GM21717 (cell line): Measurements from ENCODE around the gene EHBP1L1.

Experiments
- ATAC-seq: cut with Tn5 transposase; IDR thresholded peaks from one replicate; pipeline ENCODE4 v1.9.1; 2021; ENCODE audit warnings: mild to moderate bottlenecking, moderate library complexity; ENCODE audit not compliant: unreplicated experiment

EHBP1L1 gene

GRCh38 chr11:65592858-65593517, 17.1 kb downstream of the EHBP1L1 start:
- ATAC-seq: no peak

- no peak for ATAC-seq
Observed at GRCh38 chr11:65593518-65594414, 17.9 kb downstream of the EHBP1L1 start.

GRCh38 chr11:65595131-65595530, 19.3 kb downstream of the EHBP1L1 start:
- ATAC-seq: no peak

- ATAC-seq: no peak
Observed at GRCh38 chr11:65595543-65596281, 19.9 kb downstream of the EHBP1L1 start, which contains the start of gene KCNK7. TSS of gene KCNK7 (minus strand) at chr11:65595800. CDS start at chr11:65595772, 28 bp downstream.

- ATAC-seq: no peak
Observed at GRCh38 chr11:65596520-65596919, 20.7 kb downstream of the EHBP1L1 start.

GRCh38 chr11:65598258-65598699, 22.4 kb downstream of the EHBP1L1 start:
- no peak for ATAC-seq

GRCh38 chr11:65599216-65599954, 23.5 kb downstream of the EHBP1L1 start:
- no peak for ATAC-seq

- ATAC-seq: no peak
Observed at GRCh38 chr11:65599955-65600246, 24.0 kb downstream of the EHBP1L1 start.

GRCh38 chr11:65604258-65604657, 28.4 kb downstream of the EHBP1L1 start:
- no peak for ATAC-seq

GRCh38 chr11:65606876-65607613, 31.2 kb downstream of the EHBP1L1 start:
- no peak for ATAC-seq

GRCh38 chr11:65607614-65608426, 32.0 kb downstream of the EHBP1L1 start:
- ATAC-seq: no peak

- ATAC-seq: no peak
Observed at GRCh38 chr11:65609229-65609628, 33.4 kb downstream of the EHBP1L1 start.

- ATAC-seq: no peak
Observed at GRCh38 chr11:65609665-65610064, 33.8 kb downstream of the EHBP1L1 start.

- ATAC-seq: no peak
Observed at GRCh38 chr11:65610404-65610803, 34.6 kb downstream of the EHBP1L1 start.

- no peak for ATAC-seq
Observed at GRCh38 chr11:65611028-65611757, 35.3 kb downstream of the EHBP1L1 start.

- ATAC-seq: no peak
Observed at GRCh38 chr11:65611758-65612603, 36.1 kb downstream of the EHBP1L1 start.

GRCh38 chr11:65612691-65613090, 36.8 kb downstream of the EHBP1L1 start:
- no peak for ATAC-seq
